Left hindlimb (tissue), 1 donor: ENCODE measurements around the gene MX2.
"Not testable (repeated sequence)": the region's sequence is repeated elsewhere in the genome, so short reads cannot be mapped to it uniquely, and the experiment has no call there.

ENCODE experiments used
- DNase-seq: peaks from one replicate; pipeline ENCODE4 v3.0.0-alpha.2; 2018

Gene MX2

GRCh38 chr21:41420998-41421397, 59.2 kb downstream of the MX2 start:
- DNase-seq = not testable (repeated sequence)

- no peak for DNase-seq
Measured at GRCh38 chr21:41422546-41423304, 60.9 kb downstream of the MX2 start.

GRCh38 chr21:41423305-41423636, 61.4 kb downstream of the MX2 start:
- DNase-seq = not testable (repeated sequence)

GRCh38 chr21:41425588-41425953, 63.7 kb downstream of the MX2 start:
- no peak for DNase-seq

GRCh38 chr21:41425954-41426675, 64.3 kb downstream of the MX2 start, which contains the start of gene MX1:
MX1 (plus strand) TSS chr21:41426239; CDS start chr21:41432071, 5,832 bp downstream.
- DNase-seq = peak; percentile 65

- no peak for DNase-seq
Measured at GRCh38 chr21:41426676-41427404, 65.0 kb downstream of the MX2 start.

- no peak for DNase-seq
Measured at GRCh38 chr21:41427556-41427955, 65.7 kb downstream of the MX2 start.

- no peak for DNase-seq
Measured at GRCh38 chr21:41428311-41428710, 66.5 kb downstream of the MX2 start.

- DNase-seq = no peak
Measured at GRCh38 chr21:41428847-41429246, 67.0 kb downstream of the MX2 start.

- no peak for DNase-seq
Measured at GRCh38 chr21:41429305-41429704, 67.5 kb downstream of the MX2 start.

GRCh38 chr21:41429925-41430491, 68.2 kb downstream of the MX2 start:
- DNase-seq = no peak

- DNase-seq = no peak
Measured at GRCh38 chr21:41431788-41432548, 70.1 kb downstream of the MX2 start.

- DNase-seq = no peak
Measured at GRCh38 chr21:41432562-41433460, 71.0 kb downstream of the MX2 start.

GRCh38 chr21:41433566-41433965, 71.7 kb downstream of the MX2 start:
- DNase-seq = no peak

- DNase-seq = no peak
Measured at GRCh38 chr21:41435706-41436105, 73.9 kb downstream of the MX2 start.

GRCh38 chr21:41437729-41438128, 75.9 kb downstream of the MX2 start:
- no peak for DNase-seq

GRCh38 chr21:41438425-41439113, 76.7 kb downstream of the MX2 start:
- no peak for DNase-seq

GRCh38 chr21:41439248-41439647, 77.4 kb downstream of the MX2 start:
- no peak for DNase-seq

GRCh38 chr21:41441546-41441945, 79.7 kb downstream of the MX2 start:
- DNase-seq = no peak

- no peak for DNase-seq
Measured at GRCh38 chr21:41442481-41443186, 80.8 kb downstream of the MX2 start.
